GM18873 (cell line): ENCODE measurements around the gene INO80C.
A peak's percentile ranks its signal among the peaks of the same experiment; 100 is the strongest.

Experiments used
- ATAC-seq: cut with Tn5 transposase; IDR thresholded peaks from one replicate; pipeline ENCODE4 v1.9.1; 2021; ENCODE audit warnings: mild to moderate bottlenecking, moderate library complexity, moderate number of reproducible peaks; ENCODE audit not compliant: unreplicated experiment, low FRiP score

Gene INO80C, protein sequence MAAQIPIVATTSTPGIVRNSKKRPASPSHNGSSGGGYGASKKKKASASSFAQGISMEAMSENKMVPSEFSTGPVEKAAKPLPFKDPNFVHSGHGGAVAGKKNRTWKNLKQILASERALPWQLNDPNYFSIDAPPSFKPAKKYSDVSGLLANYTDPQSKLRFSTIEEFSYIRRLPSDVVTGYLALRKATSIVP

DNA sequence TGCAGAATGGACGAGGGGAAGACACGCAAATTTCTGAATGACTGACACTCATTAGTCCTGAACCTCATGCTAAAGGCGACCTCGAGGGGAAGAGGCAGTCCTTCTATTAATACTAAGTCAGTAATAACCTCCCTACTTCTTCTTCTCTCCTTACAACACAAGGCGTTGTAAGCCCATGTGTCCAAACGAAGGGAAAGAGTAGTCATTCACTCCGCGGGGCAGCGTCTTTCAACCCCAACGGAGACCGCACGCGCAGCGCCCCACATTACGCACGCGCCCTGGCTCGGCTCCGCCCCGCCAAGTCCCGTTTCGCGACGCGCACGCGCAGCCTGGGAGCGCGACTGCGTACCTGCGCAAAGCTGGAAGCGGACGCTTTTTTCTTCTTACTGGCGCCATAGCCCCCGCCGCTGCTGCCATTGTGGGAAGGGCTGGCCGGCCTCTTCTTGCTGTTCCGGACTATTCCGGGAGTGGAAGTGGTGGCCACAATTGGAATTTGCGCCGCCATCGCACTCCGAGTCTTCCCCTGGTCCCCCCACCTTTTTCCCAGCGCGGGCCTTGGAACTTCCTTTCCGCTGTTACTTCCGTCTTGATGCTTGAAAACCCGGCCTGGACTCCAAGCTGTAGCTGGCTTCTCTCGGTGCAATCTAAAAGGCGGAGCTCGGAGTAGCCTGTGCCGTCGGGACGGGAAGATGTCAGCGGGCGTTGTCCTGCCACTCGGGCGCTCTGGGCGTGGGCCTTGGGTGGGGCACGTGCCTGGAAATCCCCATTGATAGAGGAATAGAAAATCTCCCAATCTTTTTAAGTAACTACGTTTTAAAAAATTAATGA is at the start of gene INO80C:
INO80C (minus strand) TSS at position 591 of the 828 bp plus-strand sequence; CDS start at position 505, 86 bp downstream.
- ATAC-seq: peak; percentile 88

- no peak for ATAC-seq
These were observed 49.3 kb upstream of the INO80C start for GRCh38 chr18:35547008-35547605.

- no peak for ATAC-seq
These were observed 44.6 kb upstream of the INO80C start for GRCh38 chr18:35542356-35542755.

- ATAC-seq: no peak
These were observed 37.5 kb upstream of the INO80C start for GRCh38 chr18:35535297-35535696.

- ATAC-seq: no peak
These were observed 36.2 kb upstream of the INO80C start for GRCh38 chr18:35533916-35534405.

DNA sequence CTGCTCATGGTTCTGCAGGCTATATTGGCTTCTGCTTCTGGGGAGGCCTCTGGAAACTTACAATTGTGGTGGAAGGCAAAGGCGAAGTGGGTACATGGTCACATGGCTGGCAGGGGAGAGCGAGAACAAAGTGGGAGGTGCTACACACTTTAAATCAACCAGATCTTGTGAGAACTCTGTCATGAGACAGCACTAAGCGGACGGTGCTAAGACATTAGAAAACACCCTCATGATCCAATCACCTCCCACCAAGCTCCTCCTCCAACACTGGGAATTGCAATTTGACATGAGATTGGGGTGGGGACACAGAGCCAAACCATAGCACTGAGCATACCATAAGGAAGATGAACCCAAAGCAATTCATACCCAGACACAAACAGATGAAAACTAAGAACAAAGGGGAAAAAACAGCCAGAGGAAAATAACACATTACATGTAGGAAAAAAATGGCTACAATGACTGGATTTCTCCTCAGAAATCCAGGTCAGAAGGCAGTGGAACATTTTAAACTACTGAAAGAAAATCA is 31.1 kb upstream of the INO80C start:
- ATAC-seq: no peak

- ATAC-seq: no peak
These were observed 28.8 kb upstream of the INO80C start for GRCh38 chr18:35526495-35527059.

DNA sequence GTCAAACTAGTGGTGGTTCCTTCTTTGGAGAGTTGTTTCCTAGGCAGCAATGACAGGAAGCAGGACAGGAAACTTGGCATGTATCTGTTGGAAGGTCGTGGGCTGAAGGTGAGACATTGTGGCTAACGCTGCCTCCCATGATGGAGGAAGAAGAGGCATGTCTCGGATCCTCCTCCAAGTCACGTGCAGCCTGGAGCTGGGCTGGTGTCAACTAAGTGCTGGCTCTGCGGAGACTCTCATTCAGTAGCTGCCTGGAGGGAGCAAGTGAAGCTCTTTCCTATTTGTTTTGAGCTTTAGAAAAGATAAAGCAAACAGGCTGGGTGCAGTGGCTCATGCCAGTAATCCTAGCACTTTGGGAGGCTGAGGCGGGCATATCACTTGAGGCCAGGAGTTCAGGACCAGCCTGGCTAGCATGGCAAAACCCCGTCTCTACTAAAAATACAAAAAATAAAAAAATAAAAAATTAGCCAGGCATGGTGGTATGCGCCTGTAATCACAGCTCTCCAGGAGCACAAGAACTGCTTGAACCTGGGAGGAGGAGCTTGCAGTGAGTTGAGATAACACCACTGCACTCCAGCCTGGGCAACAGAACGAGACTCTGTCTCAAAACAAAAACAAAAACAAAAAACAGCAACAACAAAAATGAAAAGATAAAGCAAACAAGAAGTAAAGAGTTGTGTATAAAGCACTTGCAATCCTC is 28.2 kb upstream of the INO80C start:
- no peak for ATAC-seq

GRCh38 chr18:35524226-35524625 is 26.5 kb upstream of the INO80C start:
- no peak for ATAC-seq

DNA sequence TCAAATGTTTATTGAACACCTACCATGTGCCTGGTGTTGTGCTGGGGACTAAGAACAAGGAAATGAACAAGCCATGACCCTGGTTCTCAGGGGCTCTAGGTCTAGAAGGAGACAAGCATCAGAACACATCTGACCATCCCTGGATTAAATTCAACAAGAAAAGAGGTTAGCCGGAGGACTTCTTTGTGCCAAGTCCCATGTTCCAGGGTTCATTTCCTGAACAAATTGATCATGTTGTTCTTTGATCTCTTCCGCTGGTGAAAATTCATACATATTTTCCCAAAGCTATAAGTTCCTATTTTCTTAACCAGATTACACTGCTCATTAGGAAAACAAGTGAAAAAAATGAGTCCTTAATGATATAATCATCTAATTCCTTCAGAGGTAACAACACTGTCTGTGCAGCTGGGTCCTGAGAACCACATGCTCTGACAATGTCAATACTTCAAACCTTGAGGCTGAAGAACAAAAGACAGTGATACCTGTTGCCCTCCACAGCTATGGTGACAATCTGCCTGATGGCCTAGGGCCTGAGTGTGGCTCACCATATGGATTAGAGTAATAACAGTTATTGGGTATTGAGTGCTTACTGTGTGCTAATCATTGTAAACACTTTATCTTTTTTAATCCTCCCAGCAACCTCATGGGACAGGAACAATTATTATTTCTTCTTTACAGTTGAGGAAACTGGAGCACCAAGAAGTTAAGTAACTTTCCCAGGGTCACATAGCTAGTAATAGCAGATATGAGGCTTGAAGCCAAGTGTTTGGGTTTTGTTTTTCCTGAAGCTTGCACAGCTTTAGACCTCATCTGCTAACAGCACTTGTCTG is 24.6 kb upstream of the INO80C start:
- ATAC-seq: no peak

DNA sequence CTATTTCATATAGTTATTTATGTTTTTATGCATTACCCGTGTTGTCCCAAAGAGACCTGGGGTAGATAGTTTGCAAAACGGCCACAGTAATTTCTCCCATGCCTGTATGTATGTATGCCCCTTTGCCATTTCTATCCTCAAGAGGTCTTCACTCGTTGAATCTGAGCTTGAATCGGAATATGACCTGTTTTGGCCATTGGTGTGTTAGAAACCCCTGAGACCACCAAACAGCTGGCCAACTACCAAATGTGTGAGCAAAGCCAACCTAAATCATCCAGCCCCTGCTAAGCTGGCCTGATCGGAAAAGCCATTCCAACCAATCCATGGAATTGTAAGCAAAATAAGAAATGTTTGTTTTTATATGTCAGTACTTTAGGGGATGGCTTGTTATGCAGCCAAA is 23.4 kb upstream of the INO80C start:
- no peak for ATAC-seq

- no peak for ATAC-seq
These were observed 21.6 kb upstream of the INO80C start for GRCh38 chr18:35519148-35519899.

- no peak for ATAC-seq
These were observed 20.0 kb upstream of the INO80C start for GRCh38 chr18:35517715-35518114.

- no peak for ATAC-seq
These were observed 19.0 kb upstream of the INO80C start for GRCh38 chr18:35516789-35517188.

- ATAC-seq: no peak
These were observed 18.6 kb upstream of the INO80C start for GRCh38 chr18:35516351-35516750.

DNA sequence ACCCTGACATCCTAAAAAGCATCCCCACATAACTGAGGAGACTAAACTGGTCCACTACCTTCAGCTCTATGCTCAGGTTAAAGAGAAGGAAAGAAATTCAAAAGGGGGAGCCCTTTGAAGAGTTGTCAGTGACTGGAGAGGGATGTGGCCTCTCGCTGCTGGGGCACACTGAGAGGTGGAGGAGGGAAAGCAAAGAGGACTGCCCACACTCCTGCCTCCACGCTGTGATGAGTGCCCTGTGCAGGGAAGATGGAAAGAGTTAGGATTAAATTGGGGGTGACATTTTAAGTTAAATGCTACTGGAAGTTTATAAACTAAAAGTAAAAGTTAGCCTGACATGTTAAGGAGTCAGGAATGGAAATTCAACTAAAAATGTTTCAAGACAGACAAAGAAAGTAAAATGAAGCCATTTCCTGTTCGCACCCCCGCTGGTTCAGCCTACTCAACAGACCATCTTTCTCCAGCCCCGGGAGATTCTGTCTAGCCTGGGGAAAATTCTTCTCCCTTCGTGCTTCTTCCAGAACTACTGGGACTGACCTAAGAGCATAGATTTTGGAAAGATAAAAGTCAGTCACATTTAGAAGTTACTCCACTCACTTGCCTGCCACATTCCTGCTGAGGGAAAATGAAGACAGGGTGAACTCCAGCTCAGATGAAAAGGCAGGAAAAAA is 17.8 kb upstream of the INO80C start:
- ATAC-seq: no peak

GRCh38 chr18:35514752-35515459 is 17.1 kb upstream of the INO80C start:
- no peak for ATAC-seq

DNA sequence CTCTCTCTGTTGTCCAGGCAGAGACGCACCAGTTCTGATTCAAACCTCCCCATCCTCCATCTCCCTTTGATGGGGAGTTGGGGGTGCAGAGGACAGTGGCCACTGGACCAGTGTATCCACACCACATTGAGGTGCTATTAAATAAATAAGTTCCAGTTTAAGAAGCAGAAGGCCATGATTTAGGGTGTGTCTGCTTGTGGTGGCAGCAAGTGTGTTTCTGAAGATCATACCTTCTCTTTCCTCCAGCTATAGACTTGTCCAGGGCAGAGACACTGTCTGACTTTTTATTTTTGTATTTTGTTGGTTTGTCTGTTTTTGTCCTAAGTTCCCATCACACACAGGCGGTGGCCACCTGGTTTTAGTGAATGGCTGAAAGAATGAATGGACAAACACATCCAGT is 16.5 kb upstream of the INO80C start:
- no peak for ATAC-seq
